Measurements from ENCODE around the gene HMSD. TPM values are rescaled to one million over a fixed set of nuclear protein-coding genes. Genes with fewer than 3 reads are reported as not detected.

HMSD gene
- total RNA-seq, 5 donors from 2014 or later (not counting 1 experiment from before 2014, with no cell fraction given), result 0.53 to 1.8 (median 1.6) TPM; not detected in 2

DNA sequence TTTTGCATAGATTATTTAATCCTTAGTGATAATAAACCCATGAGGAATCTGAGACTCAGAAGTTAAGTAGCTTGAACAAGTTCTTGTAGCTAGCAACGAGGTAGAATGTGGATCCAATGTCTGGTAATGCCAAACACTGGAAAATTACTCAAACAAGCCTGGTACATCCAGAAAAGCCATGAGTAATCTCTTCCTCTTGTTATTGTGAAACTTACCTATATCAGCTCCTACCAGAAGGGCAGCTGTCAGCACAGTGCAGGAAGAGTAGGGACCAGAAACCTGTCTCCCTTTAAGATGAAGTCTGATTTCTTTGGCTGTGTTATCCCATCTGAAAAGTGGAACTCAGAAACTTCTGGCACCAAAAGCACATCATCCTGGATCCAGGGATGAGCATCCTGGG lies 13.0 kb downstream of the HMSD start:
- CTCF ChIA-PET, result interaction anchor here (0.6 to 3.9 kb wide), 5 partner anchors 13 to 709 kb away, joined by 3 to 21 read pairs (median 4); no protein-coding TSS in a partner anchor

DNA sequence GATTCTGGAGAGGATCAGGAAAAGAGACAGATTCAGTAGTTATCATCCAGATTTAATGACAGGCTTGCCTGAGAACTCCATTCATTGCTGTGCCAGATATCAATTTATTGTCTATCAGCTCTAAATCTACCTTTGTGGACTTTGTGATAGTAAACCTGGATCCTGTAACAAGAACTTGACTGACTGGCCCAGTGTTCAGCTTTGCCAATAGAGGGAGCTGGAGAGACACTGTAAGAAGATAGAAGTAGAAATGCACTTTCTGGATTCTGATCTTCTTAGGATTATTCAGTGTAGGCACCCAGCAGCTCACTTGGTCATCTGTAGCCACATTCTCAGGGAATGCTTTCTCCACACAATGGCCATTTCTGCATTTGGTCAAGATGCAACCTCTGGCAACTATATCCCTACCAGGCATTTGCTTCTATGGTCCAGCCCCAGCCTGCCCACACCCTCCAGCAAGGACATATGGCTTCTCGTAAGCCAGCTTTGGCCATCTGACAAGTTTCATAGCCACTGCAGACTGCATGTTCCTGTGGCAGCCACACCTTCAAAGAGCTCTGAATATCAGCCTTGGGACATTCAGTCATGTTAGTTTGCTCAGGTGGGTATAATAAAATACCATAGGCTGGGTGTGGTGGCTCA lies 14.6 kb downstream of the HMSD start:
- Histone ChIP-seq H3K4me1 (ENCODE audit: control insufficient read depth in 1 of 2, extremely low read depth in 1 of 2, insufficient read depth in 2 of 2, low read length in 2 of 2) (no peaks in the 10 kb centered on the region), H3K9me3 (no peaks in the 10 kb centered on the region), H3K27me3 (replicated peaks in 1 of 2; ENCODE audit: control insufficient read depth in 2 of 2, extremely low read depth in 1 of 2, insufficient read depth in 2 of 2, low read length in 1 of 2) (peaks cover 2 to 3% of the 10 kb centered on the region in 2 experiments), H3K27ac (ENCODE audit: low read length) (no peak overlapping the region), H3K4me3 (ENCODE audit: control insufficient read depth in 1 of 2, extremely low read depth in 1 of 2, low read length in 1 of 2) (no peak overlapping the region), H3K36me3 (ENCODE audit: control insufficient read depth in 2 of 2, extremely low read depth in 1 of 2, insufficient read depth in 1 of 2, low read length in 1 of 2) (no peaks in the 10 kb centered on the region)
- Mint-ChIP-seq H3K27ac (no peak overlapping the region), H3K9me3 (no peaks in the 10 kb centered on the region), H3K27me3 (peaks cover 13 to 29% of the 10 kb centered on the region in 2 donors), H3K4me1 (peaks cover 0 to 3% (median 0%) of the 10 kb centered on the region in 3 donors), H3K4me3 (no peak overlapping the region), H3K36me3 (no peaks in the 10 kb centered on the region)
- POLR2A ChIA-PET, result no interaction called here
- CTCF ChIA-PET, result interaction anchor here (0.6 to 3.9 kb wide), 18 partner anchors 8 to 1916 kb away, joined by 3 to 21 read pairs (median 4); no protein-coding TSS in a partner anchor
- DNase-seq, result peak in 28 of 35 experiments; percentile 19 to 75 (median 37)
- WGBS (ENCODE audit: insufficient coverage), result no CpG with 5 or more reads among the region's 1 CpG
- peak; percentile 57 to 78 (median 75) for ATAC-seq (replicated peaks in 1 of 4)

More for the DNA sequence above, 13.0 kb downstream of the HMSD start:
- POLR2A ChIA-PET, result no interaction called here
- Histone ChIP-seq H3K4me1 (ENCODE audit: control insufficient read depth in 1 of 2, extremely low read depth in 1 of 2, insufficient read depth in 2 of 2, low read length in 2 of 2) (no peaks in the 10 kb centered on the region), H3K9me3 (no peaks in the 10 kb centered on the region), H3K27me3 (replicated peaks in 1 of 2; ENCODE audit: control insufficient read depth in 2 of 2, extremely low read depth in 1 of 2, insufficient read depth in 2 of 2, low read length in 1 of 2) (peaks cover 2 to 3% of the 10 kb centered on the region in 2 experiments), H3K27ac (ENCODE audit: low read length) (no peak overlapping the region), H3K4me3 (ENCODE audit: control insufficient read depth in 1 of 2, extremely low read depth in 1 of 2, low read length in 1 of 2) (no peak overlapping the region), H3K36me3 (ENCODE audit: control insufficient read depth in 2 of 2, extremely low read depth in 1 of 2, insufficient read depth in 1 of 2, low read length in 1 of 2) (no peaks in the 10 kb centered on the region)
- H3K36me3 Mint-ChIP-seq, result no peaks in the 10 kb centered on the region
- H3K4me3 Mint-ChIP-seq, result no peak overlapping the region
- H3K27ac Mint-ChIP-seq, result no peak overlapping the region
- no peaks in the 10 kb centered on the region for H3K4me1 Mint-ChIP-seq
- DNase-seq, result no peak
- no peaks in the 10 kb centered on the region for H3K9me3 Mint-ChIP-seq
- no peak for ATAC-seq (replicated peaks in 1 of 4)
- peaks cover 13 to 35% of the 10 kb centered on the region in 2 donors for H3K27me3 Mint-ChIP-seq
- WGBS (ENCODE audit: insufficient coverage), result no CpG with 5 or more reads among the region's 1 CpG

DNA sequence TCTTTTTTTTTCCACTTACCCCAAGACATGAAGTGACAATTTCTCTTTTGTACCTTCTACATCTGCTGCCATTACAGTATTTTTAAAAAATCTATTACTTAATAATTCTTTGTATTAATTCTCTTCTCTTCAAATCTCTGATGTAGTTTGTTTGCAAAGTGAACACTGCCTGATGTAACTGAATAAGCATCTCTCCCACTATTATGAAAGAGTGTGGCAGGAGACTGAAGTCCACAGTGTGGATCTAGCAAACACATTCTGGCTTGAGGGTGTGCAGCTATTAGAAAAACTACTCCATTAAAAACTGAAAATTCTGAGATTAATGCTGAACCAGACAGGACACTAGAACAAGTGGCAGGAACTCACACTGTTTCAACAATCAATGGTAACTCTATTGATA lies 15.8 kb downstream of the HMSD start:
- no peak for ATAC-seq (replicated peaks in 1 of 4)
- Mint-ChIP-seq H3K27ac (no peak overlapping the region), H3K27me3 (peaks cover 7 to 21% of the 10 kb centered on the region in 2 donors), H3K4me1 (peaks cover 11 to 14% (median 11%) of the 10 kb centered on the region in 3 donors), H3K4me3 (no peak overlapping the region), H3K36me3 (no peaks in the 10 kb centered on the region), H3K9me3 (no peaks in the 10 kb centered on the region)
- Histone ChIP-seq H3K9me3 (no peaks in the 10 kb centered on the region), H3K27me3 (replicated peaks in 1 of 2; ENCODE audit: control insufficient read depth in 2 of 2, extremely low read depth in 1 of 2, insufficient read depth in 2 of 2, low read length in 1 of 2) (peaks cover 2 to 3% of the 10 kb centered on the region in 2 experiments), H3K4me3 (ENCODE audit: control insufficient read depth in 1 of 2, extremely low read depth in 1 of 2, low read length in 1 of 2) (no peak overlapping the region), H3K4me1 (ENCODE audit: control insufficient read depth in 1 of 2, extremely low read depth in 1 of 2, insufficient read depth in 2 of 2, low read length in 2 of 2) (peaks cover 4 to 5% of the 10 kb centered on the region in 2 experiments), H3K36me3 (ENCODE audit: control insufficient read depth in 2 of 2, extremely low read depth in 1 of 2, insufficient read depth in 1 of 2, low read length in 1 of 2) (no peaks in the 10 kb centered on the region), H3K27ac (ENCODE audit: low read length) (no peak overlapping the region)
- no peak for DNase-seq
- POLR2A ChIA-PET, result no interaction called here
- CTCF ChIA-PET, result interaction anchor here (0.5 to 3.9 kb wide), 6 partner anchors 10 to 447 kb away, joined by 3 to 21 read pairs (median 8); no protein-coding TSS in a partner anchor

DNA sequence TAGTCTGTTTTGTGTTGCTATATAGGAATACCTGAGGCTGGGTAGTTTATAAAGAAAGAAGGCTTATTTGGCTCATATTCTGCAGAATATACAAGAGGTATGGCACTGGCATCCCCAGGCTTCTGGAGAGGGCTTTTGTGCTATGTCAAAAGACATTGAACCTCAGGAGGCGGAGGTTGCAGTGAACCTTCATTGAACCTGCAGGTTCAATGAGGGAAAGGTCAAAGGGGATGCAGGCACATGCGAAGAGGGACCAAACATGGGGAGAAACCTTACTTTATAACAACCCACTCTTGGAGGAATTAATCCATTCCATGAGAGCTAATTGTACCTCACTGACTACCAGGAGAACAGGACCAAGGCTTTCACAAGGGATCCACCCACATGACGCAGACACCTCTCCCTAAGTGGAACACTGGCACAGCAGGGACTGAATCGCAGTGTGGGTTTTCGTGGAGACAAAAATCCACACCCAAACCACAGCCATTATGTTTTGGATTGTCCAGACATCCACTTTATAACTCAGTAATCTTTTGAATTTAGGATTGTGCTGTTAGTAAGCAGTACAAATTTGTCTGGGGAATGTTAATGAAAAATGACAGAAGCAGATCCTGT lies 16.7 kb downstream of the HMSD start:
- Histone ChIP-seq H3K27ac (ENCODE audit: low read length) (no peak overlapping the region), H3K27me3 (replicated peaks in 1 of 2; ENCODE audit: control insufficient read depth in 2 of 2, extremely low read depth in 1 of 2, insufficient read depth in 2 of 2, low read length in 1 of 2) (peaks cover 2 to 3% of the 10 kb centered on the region in 2 experiments), H3K4me3 (ENCODE audit: control insufficient read depth in 1 of 2, extremely low read depth in 1 of 2, low read length in 1 of 2) (no peak overlapping the region), H3K4me1 (ENCODE audit: control insufficient read depth in 1 of 2, extremely low read depth in 1 of 2, insufficient read depth in 2 of 2, low read length in 2 of 2) (peaks cover 4 to 8% of the 10 kb centered on the region in 2 experiments), H3K9me3 (no peaks in the 10 kb centered on the region), H3K36me3 (ENCODE audit: control insufficient read depth in 2 of 2, extremely low read depth in 1 of 2, insufficient read depth in 1 of 2, low read length in 1 of 2) (no peaks in the 10 kb centered on the region)
- CTCF ChIA-PET, result interaction anchor here in 1 of 2 donors (0.5 to 3.9 kb wide), 2 partner anchors 9 to 448 kb away, joined by 4 to 21 read pairs; no protein-coding TSS in a partner anchor
- Mint-ChIP-seq H3K36me3 (no peaks in the 10 kb centered on the region), H3K9me3 (no peaks in the 10 kb centered on the region), H3K27me3 (peaks cover 4 to 16% of the 10 kb centered on the region in 2 donors), H3K27ac (no peak overlapping the region), H3K4me3 (no peak overlapping the region), H3K4me1 (peaks cover 14 to 18% (median 17%) of the 10 kb centered on the region in 3 donors)
- POLR2A ChIA-PET, result no interaction called here
- ATAC-seq (replicated peaks in 1 of 4), result no peak
- 93% methylated on average over 2 of the region's 5 CpGs for WGBS (ENCODE audit: insufficient coverage)
- no peak for DNase-seq

DNA sequence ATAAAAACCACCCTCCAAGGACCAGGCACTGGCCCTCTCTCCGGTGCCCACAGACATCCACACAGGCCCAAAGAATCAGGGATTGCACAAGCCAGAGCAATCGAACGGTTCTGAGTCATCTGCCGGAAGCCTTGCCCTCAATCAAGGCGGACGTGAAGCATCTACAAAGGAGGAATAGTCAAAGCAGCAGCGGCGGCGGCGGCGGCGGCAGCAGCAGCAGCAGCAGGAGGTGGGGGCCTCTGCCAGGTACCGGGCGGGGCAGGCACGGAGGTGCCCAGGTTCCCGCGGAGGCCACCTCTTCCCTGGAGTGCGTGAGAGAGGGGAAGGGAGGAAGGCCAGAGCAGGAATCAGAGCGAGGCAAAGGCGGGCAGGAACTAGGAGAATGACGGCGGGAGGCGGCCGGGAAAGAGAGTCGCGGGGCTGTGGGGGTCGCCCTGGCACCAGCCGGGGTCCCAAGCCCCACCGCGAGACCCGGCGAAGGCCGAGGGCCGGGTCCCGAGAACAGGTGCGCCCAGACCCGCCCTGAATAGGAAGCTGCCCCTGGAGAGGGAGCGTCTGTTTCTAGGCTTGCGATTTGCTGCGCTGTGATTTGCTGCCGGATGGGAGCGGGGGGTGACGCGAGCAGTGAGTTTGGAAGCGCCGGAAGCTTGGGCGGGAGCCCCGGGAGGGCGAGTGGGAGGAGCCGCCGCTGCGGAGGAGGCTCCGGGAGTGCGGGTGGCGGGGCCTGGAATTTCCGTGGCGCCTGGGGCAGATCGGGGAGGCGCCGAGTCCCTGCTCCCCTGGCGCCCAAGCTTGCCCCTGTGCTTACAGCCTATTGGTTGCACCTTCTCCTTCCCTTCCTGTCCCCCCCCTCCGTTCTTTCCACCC lies 21.1 kb downstream of the HMSD start, which contains the start of gene SERPINB8:
SERPINB8 (plus strand) TSS at position 140 of the 867 bp plus-strand sequence. CDS start 8,228 bp downstream, outside the sequence.
- H3K27me3 Mint-ChIP-seq, result no peaks in the 10 kb centered on the region
- H3K4me1 Mint-ChIP-seq, result peaks cover 28 to 46% (median 37%) of the 10 kb centered on the region in 3 donors
- H3K27ac Mint-ChIP-seq, result peak within 1 kb of the TSS; percentile 95 to 96
- no peaks in the 10 kb centered on the region for H3K9me3 Mint-ChIP-seq
- Histone ChIP-seq H3K4me3 (ENCODE audit: control insufficient read depth in 1 of 2, extremely low read depth in 1 of 2, low read length in 1 of 2) (peak within 1 kb of the TSS; percentile 77 to 86), H3K4me1 (ENCODE audit: control insufficient read depth in 1 of 2, extremely low read depth in 1 of 2, insufficient read depth in 2 of 2, low read length in 2 of 2) (peaks cover 4 to 14% of the 10 kb centered on the region in 2 experiments), H3K27me3 (replicated peaks in 1 of 2; ENCODE audit: control insufficient read depth in 2 of 2, extremely low read depth in 1 of 2, insufficient read depth in 2 of 2, low read length in 1 of 2) (no peaks in the 10 kb centered on the region), H3K27ac (ENCODE audit: low read length) (peak within 1 kb of the TSS; percentile 83), H3K36me3 (ENCODE audit: control insufficient read depth in 2 of 2, extremely low read depth in 1 of 2, insufficient read depth in 1 of 2, low read length in 1 of 2) (no peaks in the 10 kb centered on the region), H3K9me3 (no peaks in the 10 kb centered on the region)
- H3K36me3 Mint-ChIP-seq, result no peaks in the 10 kb centered on the region
- peak; percentile 87 to 92 (median 90) for ATAC-seq (replicated peaks in 1 of 4)
- under 1% methylated on average over 53 of the region's 62 CpGs for WGBS (ENCODE audit: insufficient coverage)
- peak; percentile 58 to 86 (median 72) for DNase-seq
- POLR2A ChIA-PET, result no interaction called here
- peak within 1 kb of the TSS; percentile 92 to 99 (median 93) for H3K4me3 Mint-ChIP-seq
- CTCF ChIA-PET, result interaction anchor here in 1 of 2 donors (0.6 kb wide), 1 partner anchor 989 kb away, joined by 3 read pairs; no protein-coding TSS in a partner anchor

DNA sequence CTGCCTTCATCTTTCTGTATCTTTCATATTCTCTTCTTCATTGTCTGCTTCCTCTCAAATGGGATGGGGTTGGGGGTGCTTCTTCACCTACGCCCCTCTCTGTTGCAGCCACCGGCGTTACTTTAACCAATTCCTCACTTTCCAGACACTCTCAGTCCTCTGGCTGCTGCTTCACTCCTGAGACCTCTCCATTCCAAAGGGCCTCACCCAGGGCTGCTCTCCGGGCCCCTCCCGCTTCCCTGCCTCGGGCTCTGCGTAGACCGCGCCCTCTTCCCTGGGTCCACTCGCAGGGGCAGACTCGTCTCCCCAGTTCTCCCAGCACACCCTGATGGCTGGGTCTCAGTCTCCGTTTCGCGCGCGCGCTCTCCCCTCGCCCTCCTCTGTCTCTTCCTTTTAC lies 21.7 kb downstream of the HMSD start:
- Mint-ChIP-seq H3K27ac (peak overlapping the region; percentile 83 to 96), H3K4me1 (peaks cover 29 to 48% (median 38%) of the 10 kb centered on the region in 3 donors), H3K27me3 (no peaks in the 10 kb centered on the region), H3K4me3 (peak overlapping the region; percentile 92 to 99 (median 93)), H3K9me3 (no peaks in the 10 kb centered on the region), H3K36me3 (no peaks in the 10 kb centered on the region)
- ATAC-seq (replicated peaks in 1 of 4) (no peak), DNase-seq (no peak)
- Histone ChIP-seq H3K4me3 (ENCODE audit: control insufficient read depth in 1 of 2, extremely low read depth in 1 of 2, low read length in 1 of 2) (peak overlapping the region; percentile 77 to 86), H3K9me3 (no peaks in the 10 kb centered on the region), H3K27ac (ENCODE audit: low read length) (peak overlapping the region; percentile 83), H3K27me3 (replicated peaks in 1 of 2; ENCODE audit: control insufficient read depth in 2 of 2, extremely low read depth in 1 of 2, insufficient read depth in 2 of 2, low read length in 1 of 2) (no peaks in the 10 kb centered on the region), H3K4me1 (ENCODE audit: control insufficient read depth in 1 of 2, extremely low read depth in 1 of 2, insufficient read depth in 2 of 2, low read length in 2 of 2) (peaks cover 4 to 14% of the 10 kb centered on the region in 2 experiments), H3K36me3 (ENCODE audit: control insufficient read depth in 2 of 2, extremely low read depth in 1 of 2, insufficient read depth in 1 of 2, low read length in 1 of 2) (no peaks in the 10 kb centered on the region)
- ChIA-PET CTCF (no interaction called here), POLR2A (no interaction called here)
- 67% methylated on average over 16 of the region's 18 CpGs for WGBS (ENCODE audit: insufficient coverage)
